Left lung (tissue), 10 donors: ENCODE data around the gene MYMX. TPM values are rescaled to one million over a fixed set of nuclear protein-coding genes. Genes with fewer than 3 reads are reported as not detected.

Source experiments
- ATAC-seq: fragments of 200-7000 bp; cut with Tn5 transposase; one replicate; pipeline ENCODE4 v1.9.1; 2020; ENCODE audit warnings: moderate library complexity
- DNase-seq, 4 donors: peaks; one replicate each; pipeline ENCODE4 v3.0.0-alpha.2; 2013 to 2020
- H3K27ac ChIP-seq, 2 donors: fragments of 200-600 bp; sonication (generic) in 1 of 2; one replicate each; pipeline versions ENCODE4 v1.5.0 to v1.8.0; 2020 to 2021
- H3K27me3 ChIP-seq, 2 donors: fragments of 200-600 bp; sonication (generic) in 1 of 2; one replicate each; pipeline versions ENCODE4 v1.5.0 to v1.8.0; 2020 to 2021
- H3K36me3 ChIP-seq, 2 donors: fragments of 200-600 bp; sonication (generic) in 1 of 2; one replicate each; pipeline versions ENCODE4 v1.5.0 to v1.8.0; 2020 to 2021
- H3K4me1 ChIP-seq, 2 donors: fragments of 200-600 bp; one replicate each; pipeline ENCODE4 v1.8.0; 2021
- H3K4me3 ChIP-seq, 2 donors: fragments of 200-600 bp; sonication (generic) in 1 of 2; one replicate each; pipeline versions ENCODE4 v1.5.0 to v1.8.0; 2020 to 2021; ENCODE audit warnings: mild to moderate bottlenecking in 1 of 2
- H3K9me3 ChIP-seq, 2 donors: fragments of 200-600 bp; sonication (generic) in 1 of 2; one replicate each; pipeline versions ENCODE4 v1.5.0 to v1.8.0; 2020 to 2021
- CTCF ChIP-seq, 2 donors: fragments of 200-600 bp; sonication (generic) in 1 of 2; IDR thresholded peaks; one replicate each; pipeline versions ENCODE4 v1.5.0 to v1.8.0; 2021; ENCODE audit warnings: antibody characterized with exemption in 2 of 2
- intact Hi-C, 2 donors: fragments of 100-400 bp; cut with DNase I; formaldehyde crosslinking; loops; one replicate each; pipeline versions ENCODE4 v1.11.2 to v1.14.2; 2022
- polyA plus RNA-seq, 6 donors: library from polyadenylated mRNA; unstranded; fragments of 120-200 nt; gene quantifications; one replicate each; pipeline ENCODE4 v1.2.1, GENCODE V29; 2013; ENCODE audit not compliant: insufficient read length in 6 of 6
- total RNA-seq, 2 donors: library from RNA; stranded (reverse); fragmentation: NEBNext Ultra II Directional; extraction: Animal tissue kit (Norgen Biotek cat#: 25700); gene quantifications; one replicate each; pipeline ENCODE4 v1.2.1, GENCODE V29; 2021
- donor health status: DM: no; HTN: yes; CAD: no.
- donor health status: DM: no; HTN: no; CAD: no.

The MYMX gene
- total and polyA plus RNA-seq, 8 donors: 0.21 to 0.79 (median 0.33) TPM; not detected in 2

- Histone ChIP-seq H3K4me1 (peaks cover 20 to 56% of the 10 kb centered on the region in 2 donors), H3K4me3 (no peak overlapping the region), H3K27me3 (no peaks in the 10 kb centered on the region), H3K27ac (no peak overlapping the region), H3K9me3 (no peaks in the 10 kb centered on the region), H3K36me3 (peaks cover 0 to 10% of the 10 kb centered on the region in 2 donors)
- ATAC-seq (no peak), DNase-seq (no peak)
- intact Hi-C loops: no loop called here
- no peak for TF ChIP-seq CTCF (IDR thresholded peaks at IDR 0.05)
Observed at GRCh38 chr6:44225579-44226325, 9.0 kb downstream of the MYMX start.

GRCh38 chr6:44226368-44227147 lies 9.8 kb downstream of the MYMX start:
- no peak for TF ChIP-seq CTCF (IDR thresholded peaks at IDR 0.05)
- no peaks in the 10 kb centered on the region for H3K27me3 ChIP-seq
- ATAC-seq (no peak), DNase-seq (no peak)
- peaks cover 0 to 11% of the 10 kb centered on the region in 2 donors for H3K36me3 ChIP-seq
- H3K27ac ChIP-seq: no peak overlapping the region
- intact Hi-C loops: no loop called here
- no peaks in the 10 kb centered on the region for H3K9me3 ChIP-seq
- H3K4me1 ChIP-seq: peaks cover 12 to 48% of the 10 kb centered on the region in 2 donors
- no peak overlapping the region for H3K4me3 ChIP-seq

- Histone ChIP-seq H3K4me1 (peaks cover 8 to 41% of the 10 kb centered on the region in 2 donors), H3K27ac (no peak overlapping the region), H3K36me3 (peaks cover 0 to 18% of the 10 kb centered on the region in 2 donors), H3K9me3 (no peaks in the 10 kb centered on the region), H3K4me3 (no peak overlapping the region), H3K27me3 (no peaks in the 10 kb centered on the region)
- no peak for DNase-seq
- no peak for TF ChIP-seq CTCF (IDR thresholded peaks at IDR 0.05)
- ATAC-seq: no peak
- intact Hi-C loops: no loop called here
Observed at GRCh38 chr6:44227148-44227793, 10.5 kb downstream of the MYMX start.

GRCh38 chr6:44228031-44228430 lies 11.3 kb downstream of the MYMX start:
- TF ChIP-seq CTCF (IDR thresholded peaks at IDR 0.05): no peak
- no peak overlapping the region for H3K27ac ChIP-seq
- H3K9me3 ChIP-seq: no peaks in the 10 kb centered on the region
- H3K4me1 ChIP-seq: peaks cover 8 to 36% of the 10 kb centered on the region in 2 donors
- intact Hi-C loops: no loop called here
- ATAC-seq (no peak), DNase-seq (no peak)
- H3K36me3 ChIP-seq: peaks cover 0 to 24% of the 10 kb centered on the region in 2 donors
- no peaks in the 10 kb centered on the region for H3K27me3 ChIP-seq
- no peak overlapping the region for H3K4me3 ChIP-seq

- no peak for DNase-seq
- intact Hi-C loops: no loop called here
- H3K36me3 ChIP-seq: peaks cover 0 to 26% of the 10 kb centered on the region in 2 donors
- H3K9me3 ChIP-seq: no peaks in the 10 kb centered on the region
- H3K27ac ChIP-seq: no peak overlapping the region
- peaks cover 8 to 36% of the 10 kb centered on the region in 2 donors for H3K4me1 ChIP-seq
- no peaks in the 10 kb centered on the region for H3K27me3 ChIP-seq
- TF ChIP-seq CTCF (IDR thresholded peaks at IDR 0.05): no peak
- no peak for ATAC-seq
- H3K4me3 ChIP-seq: no peak overlapping the region
Observed at GRCh38 chr6:44228433-44228832, 11.7 kb downstream of the MYMX start.
